ENCODE measurements around the gene ZNF584.

ZNF584 gene

GRCh38 chr19:58385891-58386575 lies 22.4 kb upstream of the ZNF584 start:
- no peak for DNase-seq (ENCODE audit: low read depth in 2 of 2)

DNA sequence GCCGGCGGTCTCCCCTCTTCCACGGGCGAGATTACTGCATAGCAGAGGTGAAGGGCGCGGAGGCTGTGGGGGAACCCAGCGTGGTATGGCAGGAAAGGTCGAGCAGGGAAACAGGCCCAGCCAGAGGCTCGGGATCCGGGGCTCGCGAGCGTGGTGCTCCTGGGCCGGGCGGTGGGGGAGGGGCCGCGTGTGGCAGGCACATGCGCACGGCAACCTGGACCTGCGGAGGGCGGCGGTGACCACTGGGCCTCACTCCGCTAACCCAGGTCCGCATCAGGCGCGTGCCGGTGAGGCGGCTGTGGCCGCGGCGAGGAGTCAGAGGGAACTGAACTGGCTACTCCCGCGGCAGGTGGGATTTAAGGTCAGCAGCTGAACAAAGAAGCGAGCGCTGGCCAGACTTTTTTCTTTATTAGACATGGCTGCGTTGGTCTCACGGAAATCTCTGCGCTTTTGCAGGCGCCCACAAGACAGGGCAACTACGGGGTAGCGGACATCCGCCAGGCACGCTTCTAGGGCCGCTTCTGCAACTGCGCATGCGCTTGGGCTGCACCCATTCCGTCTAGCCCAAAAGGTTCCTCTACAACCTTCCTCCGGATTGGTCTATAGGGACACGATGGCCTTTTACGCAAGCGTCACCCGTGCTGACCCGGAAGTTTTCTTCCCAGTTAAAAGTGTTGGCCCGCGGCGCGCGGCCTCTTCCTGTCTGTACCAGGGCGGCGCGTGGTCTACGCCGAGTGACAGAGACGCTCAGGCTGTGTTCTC lies 21.7 kb upstream of the ZNF584 start, which contains the start of gene RPS5:
RPS5 (plus strand) TSS at position 694 of the 762 bp plus-strand sequence. CDS start 869 bp downstream, outside the sequence.
- DNase-seq (ENCODE audit: low read depth in 2 of 2) = peak; percentile 89 to 94

DNA sequence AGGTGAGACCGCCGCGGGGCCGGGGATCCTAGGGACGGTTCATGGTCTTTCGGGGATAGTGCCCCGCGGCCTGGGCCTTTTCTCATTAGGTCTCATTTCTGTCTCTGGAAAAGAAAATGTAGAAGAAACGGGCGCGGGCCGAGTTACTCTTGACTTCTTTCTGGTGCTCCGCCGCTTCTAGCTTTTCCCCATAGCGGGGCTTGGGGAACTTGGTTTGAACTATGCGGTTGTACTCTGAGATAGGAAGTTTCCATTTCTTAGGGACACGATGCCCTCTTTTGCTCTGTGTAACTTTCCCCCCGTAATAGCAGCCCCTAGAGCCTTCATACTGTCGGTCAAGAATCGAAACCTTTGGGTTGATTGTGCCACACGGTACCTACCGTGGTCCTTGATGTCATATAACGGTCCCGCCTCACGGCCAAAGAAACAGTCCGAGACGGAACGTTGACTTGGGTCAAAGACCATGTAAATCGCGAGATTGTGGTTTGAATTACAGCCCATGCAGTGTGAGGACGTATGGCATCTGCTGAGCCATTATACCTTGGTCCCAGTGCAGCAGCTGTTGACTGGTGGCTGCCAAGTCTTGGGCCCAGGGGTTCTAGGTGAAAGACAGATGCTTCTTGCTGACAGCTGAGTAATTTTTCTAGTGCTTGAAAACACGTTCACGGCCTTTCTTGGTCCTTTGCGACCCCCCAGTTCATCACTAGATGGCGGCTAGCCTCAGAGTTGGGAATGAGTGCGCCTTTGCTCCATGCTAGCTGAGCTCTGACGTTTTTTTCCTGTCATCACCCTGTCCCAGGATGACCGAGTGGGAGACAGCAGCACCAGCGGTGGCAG lies 20.9 kb upstream of the ZNF584 start:
- DNase-seq (ENCODE audit: low read depth in 2 of 2) = no peak

DNA sequence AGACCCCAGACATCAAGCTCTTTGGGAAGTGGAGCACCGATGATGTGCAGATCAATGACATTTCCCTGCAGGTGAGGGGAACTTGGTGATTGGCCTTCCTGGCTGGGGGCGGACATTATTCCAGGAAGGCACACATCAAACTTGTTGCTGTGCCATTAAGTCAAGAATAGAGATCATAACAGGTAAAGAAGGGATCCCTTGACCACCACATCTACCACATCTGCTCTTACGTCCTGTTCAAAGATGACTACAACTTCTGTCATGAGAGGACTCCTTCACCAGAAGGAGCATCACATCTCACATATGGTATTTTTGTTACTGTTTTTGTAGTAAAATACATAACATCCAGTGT lies 20.3 kb upstream of the ZNF584 start:
- no peak for DNase-seq (ENCODE audit: low read depth in 2 of 2)

DNA sequence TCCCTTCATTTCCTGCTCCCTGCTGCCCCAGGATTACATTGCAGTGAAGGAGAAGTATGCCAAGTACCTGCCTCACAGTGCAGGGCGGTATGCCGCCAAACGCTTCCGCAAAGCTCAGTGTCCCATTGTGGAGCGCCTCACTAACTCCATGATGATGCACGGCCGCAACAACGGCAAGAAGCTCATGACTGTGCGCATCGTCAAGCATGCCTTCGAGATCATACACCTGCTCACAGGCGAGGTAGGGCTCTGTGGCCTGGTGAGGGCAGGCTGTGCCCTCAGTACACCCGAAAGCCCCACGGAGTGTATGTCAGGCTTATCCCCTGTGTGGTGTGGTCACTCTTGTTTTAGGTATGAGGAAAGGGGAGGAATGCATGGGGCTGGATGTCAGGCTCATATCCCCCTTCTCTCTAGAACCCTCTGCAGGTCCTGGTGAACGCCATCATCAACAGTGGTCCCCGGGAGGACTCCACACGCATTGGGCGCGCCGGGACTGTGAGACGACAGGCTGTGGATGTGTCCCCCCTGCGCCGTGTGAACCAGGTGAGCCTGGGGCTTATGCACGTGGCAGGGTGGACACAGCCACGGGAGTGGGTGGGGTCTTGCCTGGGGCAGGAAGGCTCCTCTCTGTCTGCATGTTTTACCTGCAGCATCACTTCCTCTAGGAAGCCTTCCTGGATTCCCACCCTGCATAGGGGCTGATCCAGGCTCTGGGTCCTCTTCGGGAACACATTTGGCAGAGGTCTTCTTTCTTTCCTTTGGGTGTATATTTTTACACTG lies 15.3 kb upstream of the ZNF584 start:
- DNase-seq (ENCODE audit: low read depth in 2 of 2) = no peak

- DNase-seq (ENCODE audit: low read depth in 2 of 2) = no peak
These were observed 14.8 kb upstream of the ZNF584 start for GRCh38 chr19:58393725-58394033.

GRCh38 chr19:58394821-58395219 lies 13.6 kb upstream of the ZNF584 start:
- no peak for DNase-seq (ENCODE audit: low read depth in 2 of 2)

DNA sequence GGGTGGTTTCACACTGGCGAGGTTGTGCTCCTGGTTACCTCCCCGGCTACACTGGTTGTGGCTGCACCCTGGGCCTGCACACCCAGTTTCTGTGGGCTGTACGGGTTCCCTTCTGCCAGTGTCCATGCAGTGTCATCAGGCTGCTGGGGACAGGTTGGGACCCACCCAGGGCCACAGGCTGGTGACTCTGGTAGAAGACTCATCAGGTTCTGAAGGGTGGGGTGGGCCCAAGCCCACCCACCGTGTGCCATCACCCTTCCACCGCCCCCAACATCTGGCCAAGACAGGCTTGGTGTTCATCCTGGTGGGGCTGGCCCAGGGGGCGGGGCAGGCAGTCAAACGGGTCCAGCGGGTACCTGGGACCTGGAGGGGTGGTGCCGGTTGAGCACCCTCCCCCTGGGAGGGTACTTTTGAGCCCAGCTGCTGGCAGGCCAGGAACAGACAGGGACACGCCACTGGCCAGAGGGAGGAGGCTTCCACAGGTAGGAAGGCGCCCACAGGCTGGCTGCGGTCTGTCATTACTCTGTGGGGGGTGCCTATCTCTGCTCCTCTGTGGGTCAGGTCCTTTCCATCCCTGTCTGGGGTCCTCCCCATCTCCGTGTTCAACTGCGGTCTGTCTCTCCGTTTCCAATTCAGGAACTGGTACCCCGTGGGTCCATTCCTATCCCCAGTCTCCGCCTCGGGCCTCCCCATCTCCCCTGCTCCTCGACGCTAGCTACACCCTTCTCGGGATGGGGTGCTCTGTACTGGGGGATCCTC lies 13.1 kb upstream of the ZNF584 start, which contains the start of gene RNF225:
RNF225 (plus strand) TSS at position 437 of the 759 bp plus-strand sequence. CDS start 434 bp downstream, outside the sequence.
- no peak for DNase-seq (ENCODE audit: low read depth in 2 of 2)

GRCh38 chr19:58395979-58396627 lies 12.3 kb upstream of the ZNF584 start:
- DNase-seq (ENCODE audit: low read depth in 2 of 2) = no peak

GRCh38 chr19:58396691-58397532 lies 11.5 kb upstream of the ZNF584 start:
- no peak for DNase-seq (ENCODE audit: low read depth in 2 of 2)

DNA sequence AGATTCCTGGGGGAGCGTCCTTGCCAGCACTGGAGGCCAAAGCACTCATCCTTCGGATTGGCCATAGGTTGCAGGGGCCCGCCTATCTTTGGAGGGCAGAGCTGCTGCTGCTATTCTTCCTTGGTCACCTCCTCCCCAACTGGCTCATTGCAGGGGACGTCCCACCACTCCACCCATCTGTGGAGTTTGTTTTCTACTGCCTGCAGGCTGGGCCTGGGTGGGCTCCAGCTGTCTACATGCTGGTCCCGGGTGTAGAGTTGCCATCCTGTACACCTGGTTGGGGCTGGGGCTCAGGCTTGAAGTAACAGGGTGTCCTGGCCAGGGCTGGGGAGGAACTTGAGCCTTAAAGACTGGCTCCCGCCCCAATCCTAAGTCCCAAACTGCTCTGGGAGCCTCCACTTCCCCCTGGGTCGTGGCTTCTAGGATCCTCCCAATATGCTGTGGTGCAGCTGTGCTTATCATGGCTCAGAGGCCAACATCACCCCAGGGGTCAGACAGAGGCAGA lies 10.9 kb upstream of the ZNF584 start:
- no peak for DNase-seq (ENCODE audit: low read depth in 2 of 2)

DNA sequence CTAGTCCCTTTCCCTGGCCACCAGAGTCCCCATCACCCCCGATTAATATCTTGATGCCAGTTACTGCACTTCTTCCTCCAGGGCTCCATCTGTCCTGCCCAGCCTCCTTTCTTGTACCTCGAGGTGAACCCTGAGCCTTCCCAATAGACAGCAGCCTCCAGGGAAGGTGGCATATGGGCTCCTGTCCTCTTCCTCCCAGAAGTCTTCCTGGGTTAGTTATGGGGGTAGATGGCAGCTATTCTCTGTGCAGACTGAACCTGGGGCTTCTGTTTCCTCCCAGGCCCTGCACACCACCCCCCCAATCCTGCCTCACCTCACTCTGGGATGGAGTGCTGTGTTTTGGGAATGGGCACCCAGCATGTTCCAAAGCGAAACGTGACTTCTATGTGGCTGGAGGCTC lies 10.4 kb upstream of the ZNF584 start:
- DNase-seq (ENCODE audit: low read depth in 2 of 2) = no peak

DNA sequence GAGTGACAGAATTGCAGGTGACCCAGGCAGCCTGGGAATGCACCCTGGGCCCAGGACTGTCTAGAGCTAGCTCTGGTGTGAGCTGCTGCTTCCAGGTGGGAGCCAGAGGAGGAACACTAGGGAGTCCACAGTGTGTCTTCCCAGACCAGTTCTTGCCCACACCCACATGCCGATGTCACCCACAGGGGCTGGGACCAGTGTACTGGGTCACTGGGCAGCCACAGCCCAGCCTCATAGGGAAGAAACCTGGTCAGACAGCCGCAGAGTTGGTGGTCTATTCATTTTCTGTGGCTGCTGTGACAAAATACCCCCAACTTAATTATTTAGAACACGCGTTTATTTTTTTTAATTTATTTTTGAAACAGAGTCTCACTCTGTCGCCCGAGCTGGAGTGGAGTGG lies 9.9 kb upstream of the ZNF584 start:
- DNase-seq (ENCODE audit: low read depth in 2 of 2) = no peak

DNA sequence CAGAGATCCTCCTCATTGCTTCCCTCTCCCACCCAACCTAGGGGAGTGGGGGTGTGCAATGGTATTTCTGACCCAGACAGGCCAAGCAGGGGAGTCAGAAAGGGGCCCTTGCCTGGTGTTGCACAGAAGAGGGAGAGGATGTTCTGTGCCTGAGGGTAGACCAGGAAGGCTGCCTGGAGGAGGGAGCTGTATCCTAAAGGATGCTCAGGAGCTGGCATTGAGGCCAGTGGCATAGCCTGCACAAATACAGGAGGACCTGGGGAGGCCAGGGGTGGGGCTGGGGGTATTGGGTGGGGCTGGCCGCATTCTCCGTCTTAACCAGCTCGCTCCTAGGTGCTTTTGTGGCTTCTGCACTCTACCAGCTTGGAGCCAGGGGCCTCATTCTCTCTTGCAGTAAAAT lies 8.5 kb upstream of the ZNF584 start:
- no peak for DNase-seq (ENCODE audit: low read depth in 2 of 2)

DNA sequence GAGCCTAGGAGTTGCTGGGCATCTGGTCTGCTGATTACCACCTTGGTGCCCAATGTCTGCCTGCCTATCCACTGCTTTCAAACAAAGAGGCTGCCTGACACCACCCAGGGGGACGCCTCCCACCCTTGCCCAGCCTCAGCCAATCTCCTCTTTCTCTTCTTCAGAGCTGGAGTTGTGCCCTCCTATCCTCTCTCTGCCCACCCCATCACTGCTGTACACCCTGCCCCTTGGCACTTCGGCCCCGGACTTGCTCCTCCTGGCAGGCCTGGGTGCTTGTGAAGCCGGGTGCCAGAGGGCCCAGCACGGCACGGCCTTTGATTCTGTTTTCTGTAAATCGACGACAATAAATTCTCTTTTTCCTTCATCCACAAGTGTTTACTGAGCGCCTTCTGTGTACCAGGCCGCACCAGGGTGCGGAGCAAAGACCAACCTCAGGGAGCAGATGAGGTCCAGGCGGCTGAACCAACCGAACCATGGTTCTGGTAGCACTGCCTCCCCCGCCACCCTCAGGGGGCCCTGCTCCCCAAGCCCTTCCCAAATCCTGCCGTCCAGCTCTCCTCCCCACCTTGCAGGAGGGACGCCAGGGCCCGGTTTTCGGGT lies 8.0 kb upstream of the ZNF584 start:
- no peak for DNase-seq (ENCODE audit: low read depth in 2 of 2)

GRCh38 chr19:58400916-58401839 lies 7.3 kb upstream of the ZNF584 start:
- DNase-seq (ENCODE audit: low read depth in 2 of 2) = peak; percentile 96

DNA sequence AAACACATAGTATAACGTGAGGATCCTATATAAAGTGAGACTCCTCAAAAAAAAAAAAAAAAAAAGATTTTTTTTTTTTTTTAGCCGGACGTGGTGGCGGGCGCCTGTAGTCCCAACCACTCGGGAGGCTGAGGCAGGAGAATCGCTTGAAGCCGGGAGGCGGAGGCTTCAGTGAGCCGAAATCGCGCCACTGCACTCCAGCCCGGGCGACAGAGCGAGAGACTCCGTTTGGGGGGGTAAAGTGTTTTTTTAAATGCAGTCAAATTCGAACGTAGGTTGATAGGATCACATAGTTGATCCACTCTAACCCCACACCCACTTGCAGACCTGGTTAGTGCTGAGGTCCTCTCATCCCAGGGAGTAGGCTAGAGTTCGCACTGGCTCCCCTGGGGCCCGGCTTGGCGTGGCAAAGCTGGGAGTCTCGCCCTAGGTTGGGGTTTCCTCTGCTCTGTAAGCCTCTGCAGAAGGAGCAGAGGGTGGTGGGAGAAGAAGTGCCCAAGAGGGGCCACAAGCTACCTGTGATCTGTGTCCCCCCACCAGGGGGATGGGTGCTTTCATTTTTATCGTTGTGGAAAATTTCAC lies 6.5 kb upstream of the ZNF584 start:
- DNase-seq (ENCODE audit: low read depth in 2 of 2) = no peak

Measured in stimulated activated CD8-positive, alpha-beta memory T cell treated with anti-CD3 and anti-CD28 coated beads, Interleukin-15, amount 100 ng/mL, for 4 hours (primary cell).